Hematopoietic multipotent progenitor cell treated with erythropoietin and hydrocortisone succinate and interleukin-3 and kit ligand, for 17 days (in vitro differentiated cells): ENCODE measurements around the gene LTN1.
"Not testable (repeated sequence)": the region's sequence is repeated elsewhere in the genome, so short reads cannot be mapped to it uniquely, and the experiment has no call there.

Source experiments
- DNase-seq: peaks from one replicate; pipeline ENCODE4 v3.0.0-alpha.2; 2015; ENCODE audit warnings: low spot score

LTN1 gene

GRCh38 chr21:28992526-28993292 is at the start of gene LTN1:
LTN1 (minus strand) TSS chr21:28992877; CDS start chr21:28992805, 72 bp downstream.
- DNase-seq, result peak; percentile 98

- no peak for DNase-seq
These were observed 42.0 kb upstream of the LTN1 start for GRCh38 chr21:29034678-29035077.

GRCh38 chr21:29033871-29034270 is 41.2 kb upstream of the LTN1 start:
- DNase-seq, result no peak

- no peak for DNase-seq
These were observed 40.6 kb upstream of the LTN1 start for GRCh38 chr21:29033301-29033700.

- no peak for DNase-seq
These were observed 38.2 kb upstream of the LTN1 start for GRCh38 chr21:29030909-29031308.

- DNase-seq, result no peak
These were observed 36.8 kb upstream of the LTN1 start for GRCh38 chr21:29029524-29029923.

- DNase-seq, result no peak
These were observed 32.6 kb upstream of the LTN1 start for GRCh38 chr21:29025328-29025713.

GRCh38 chr21:29024474-29025327 is 32.0 kb upstream of the LTN1 start, which contains the start of gene USP16:
USP16 (plus strand) TSS chr21:29024668; CDS start chr21:29027914, 3,246 bp downstream.
- peak; percentile 97 for DNase-seq

- DNase-seq, result no peak
These were observed 29.5 kb upstream of the LTN1 start for GRCh38 chr21:29022166-29022565.

- DNase-seq, result peak; percentile 18
These were observed 25.9 kb upstream of the LTN1 start for GRCh38 chr21:29018540-29018939.

- no peak for DNase-seq
These were observed 25.1 kb upstream of the LTN1 start for GRCh38 chr21:29017639-29018237.

- DNase-seq, result not testable (repeated sequence)
These were observed 18.6 kb upstream of the LTN1 start for GRCh38 chr21:29011236-29011635.

- DNase-seq, result no peak
These were observed 15.7 kb upstream of the LTN1 start for GRCh38 chr21:29008367-29008766.

GRCh38 chr21:29007810-29008209 is 15.1 kb upstream of the LTN1 start:
- no peak for DNase-seq

GRCh38 chr21:29007135-29007534 is 14.5 kb upstream of the LTN1 start:
- DNase-seq, result no peak

- no peak for DNase-seq
These were observed 13.0 kb upstream of the LTN1 start for GRCh38 chr21:29005696-29006095.

GRCh38 chr21:29002442-29003144 is 9.9 kb upstream of the LTN1 start:
- peak; percentile 94 for DNase-seq

- no peak for DNase-seq
These were observed 584 bp upstream of the LTN1 start for GRCh38 chr21:28993293-28993629.

GRCh38 chr21:28991861-28992525 is 684 bp downstream of the LTN1 start:
- DNase-seq, result peak; percentile 43

- not testable (repeated sequence) for DNase-seq
These were observed 4.5 kb downstream of the LTN1 start for GRCh38 chr21:28988146-28988545.

- DNase-seq, result no peak
These were observed 6.0 kb downstream of the LTN1 start for GRCh38 chr21:28986677-28987076.

- DNase-seq, result no peak
These were observed 10.0 kb downstream of the LTN1 start for GRCh38 chr21:28982637-28983036.
